Activated CD4-positive, alpha-beta T cell treated with anti-CD3 and anti-CD28 coated beads, Interleukin-2, Interleukin-6, amounts not matched to agents 100 ng/mL and 50 ng/mL, durations not matched to agents 16 hours and 8 hours (primary cell): ENCODE results near the gene POLH.
A peak's percentile ranks its signal among the peaks of the same experiment; 100 is the strongest.
"Not testable (repeated sequence)": the region's sequence is repeated elsewhere in the genome, so short reads cannot be mapped to it uniquely, and the experiment has no call there.

Experiments
- DNase-seq: peaks from one replicate; pipeline ENCODE4 v3.0.0-alpha.2; 2020

Gene POLH

DNA sequence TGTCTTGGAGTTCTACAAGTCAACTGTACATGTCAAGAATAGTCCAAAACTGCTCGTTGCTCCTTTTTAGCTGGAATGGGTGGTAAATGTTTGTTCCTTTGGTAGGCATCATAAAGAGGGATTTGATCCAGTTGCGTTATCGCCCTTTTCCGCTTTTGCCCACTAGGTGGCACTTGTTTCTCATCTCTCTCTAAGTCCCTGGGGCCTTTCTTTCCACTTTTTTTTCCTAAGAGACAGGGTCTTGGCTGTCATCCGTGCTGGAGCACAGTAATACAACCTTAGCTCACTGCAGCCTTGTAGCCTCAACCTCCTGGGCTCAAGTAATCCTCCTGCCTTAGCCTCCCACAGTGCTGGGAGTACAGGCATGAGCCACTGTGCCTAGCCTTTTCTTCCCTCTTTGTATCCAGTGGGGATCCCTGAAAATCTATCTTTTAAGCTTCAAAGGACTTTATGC, 32.4 kb downstream of the POLH start:
- DNase-seq: peak; percentile 65

DNA sequence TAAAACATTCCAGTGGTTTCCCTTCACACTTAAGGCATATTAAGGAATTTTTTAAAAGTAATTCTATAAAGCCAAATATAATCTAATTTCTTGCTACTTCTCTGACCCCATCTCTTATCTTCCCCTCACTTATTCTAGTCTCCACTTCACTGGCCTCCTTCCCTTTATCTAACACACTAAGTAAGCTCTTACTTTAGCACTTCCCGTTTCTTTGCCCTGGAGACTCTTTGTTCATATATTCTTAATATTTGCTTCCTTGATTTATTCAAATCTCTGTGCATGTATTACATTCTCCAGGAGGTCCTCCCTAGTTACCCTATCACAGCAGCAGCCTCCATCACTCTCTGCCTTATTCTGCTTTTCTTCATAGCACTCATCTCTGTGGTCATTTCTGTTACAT, 32.8 kb downstream of the POLH start:
- no peak for DNase-seq

DNA sequence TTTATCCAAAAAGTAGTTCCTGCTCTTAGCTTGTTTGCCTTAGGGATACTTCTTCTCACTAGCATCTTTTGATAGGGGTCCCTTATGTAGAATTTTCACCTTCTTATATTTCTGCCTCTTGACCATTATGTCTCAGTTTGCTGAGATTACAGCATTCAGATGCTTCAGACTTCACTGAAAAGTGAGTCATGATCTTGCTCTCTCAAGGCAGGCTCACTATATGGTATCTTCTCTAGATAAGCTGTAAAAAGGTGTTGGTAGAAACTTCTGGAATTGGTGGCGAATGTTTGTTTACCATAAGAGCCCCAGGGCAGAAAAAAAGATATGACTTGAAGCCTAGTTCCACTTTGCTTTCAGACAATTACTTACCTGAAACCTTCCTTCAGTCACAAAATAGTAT, 33.4 kb downstream of the POLH start:
- no peak for DNase-seq

DNA sequence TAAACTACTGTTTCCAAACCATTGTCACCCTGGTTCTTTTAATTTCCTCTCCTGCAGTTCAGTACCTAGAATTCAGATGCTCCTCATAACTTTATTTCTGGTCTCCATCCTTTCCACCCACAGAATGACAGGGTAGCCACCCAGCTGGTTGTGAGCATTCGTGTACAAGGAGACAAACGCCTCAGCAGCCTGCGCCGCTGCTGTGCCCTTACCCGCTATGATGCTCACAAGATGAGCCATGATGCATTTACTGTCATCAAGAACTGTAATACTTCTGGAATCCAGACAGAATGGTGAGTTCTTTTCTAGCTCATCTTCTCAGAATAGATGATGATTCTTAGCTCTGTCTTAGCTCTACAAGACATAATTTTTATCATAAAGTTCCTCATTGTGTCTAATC, 34.4 kb downstream of the POLH start:
- DNase-seq: no peak

DNA sequence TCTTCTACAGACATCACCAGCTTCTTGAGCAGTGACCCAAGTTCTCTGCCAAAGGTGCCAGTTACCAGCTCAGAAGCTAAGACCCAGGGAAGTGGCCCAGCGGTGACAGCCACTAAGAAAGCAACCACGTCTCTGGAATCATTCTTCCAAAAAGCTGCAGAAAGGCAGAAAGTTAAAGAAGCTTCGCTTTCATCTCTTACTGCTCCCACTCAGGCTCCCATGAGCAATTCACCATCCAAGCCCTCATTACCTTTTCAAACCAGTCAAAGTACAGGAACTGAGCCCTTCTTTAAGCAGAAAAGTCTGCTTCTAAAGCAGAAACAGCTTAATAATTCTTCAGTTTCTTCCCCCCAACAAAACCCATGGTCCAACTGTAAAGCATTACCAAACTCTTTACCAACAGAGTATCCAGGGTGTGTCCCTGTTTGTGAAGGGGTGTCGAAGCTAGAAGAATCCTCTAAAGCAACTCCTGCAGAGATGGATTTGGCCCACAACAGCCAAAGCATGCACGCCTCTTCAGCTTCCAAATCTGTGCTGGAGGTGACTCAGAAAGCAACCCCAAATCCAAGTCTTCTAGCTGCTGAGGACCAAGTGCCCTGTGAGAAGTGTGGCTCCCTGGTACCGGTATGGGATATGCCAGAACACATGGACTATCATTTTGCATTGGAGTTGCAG, 37.9 kb downstream of the POLH start:
- DNase-seq: no peak

DNA sequence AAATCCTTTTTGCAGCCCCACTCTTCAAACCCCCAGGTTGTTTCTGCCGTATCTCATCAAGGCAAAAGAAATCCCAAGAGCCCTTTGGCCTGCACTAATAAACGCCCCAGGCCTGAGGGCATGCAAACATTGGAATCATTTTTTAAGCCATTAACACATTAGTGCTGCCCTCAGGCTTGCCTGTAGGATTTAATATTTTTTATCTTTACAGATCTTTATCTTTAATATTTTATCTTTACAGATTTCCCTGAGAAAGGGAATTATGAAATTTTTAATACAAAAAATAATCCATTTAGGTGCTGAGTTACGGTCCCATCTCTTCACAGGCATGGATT, 38.4 kb downstream of the POLH start:
- DNase-seq: no peak

DNA sequence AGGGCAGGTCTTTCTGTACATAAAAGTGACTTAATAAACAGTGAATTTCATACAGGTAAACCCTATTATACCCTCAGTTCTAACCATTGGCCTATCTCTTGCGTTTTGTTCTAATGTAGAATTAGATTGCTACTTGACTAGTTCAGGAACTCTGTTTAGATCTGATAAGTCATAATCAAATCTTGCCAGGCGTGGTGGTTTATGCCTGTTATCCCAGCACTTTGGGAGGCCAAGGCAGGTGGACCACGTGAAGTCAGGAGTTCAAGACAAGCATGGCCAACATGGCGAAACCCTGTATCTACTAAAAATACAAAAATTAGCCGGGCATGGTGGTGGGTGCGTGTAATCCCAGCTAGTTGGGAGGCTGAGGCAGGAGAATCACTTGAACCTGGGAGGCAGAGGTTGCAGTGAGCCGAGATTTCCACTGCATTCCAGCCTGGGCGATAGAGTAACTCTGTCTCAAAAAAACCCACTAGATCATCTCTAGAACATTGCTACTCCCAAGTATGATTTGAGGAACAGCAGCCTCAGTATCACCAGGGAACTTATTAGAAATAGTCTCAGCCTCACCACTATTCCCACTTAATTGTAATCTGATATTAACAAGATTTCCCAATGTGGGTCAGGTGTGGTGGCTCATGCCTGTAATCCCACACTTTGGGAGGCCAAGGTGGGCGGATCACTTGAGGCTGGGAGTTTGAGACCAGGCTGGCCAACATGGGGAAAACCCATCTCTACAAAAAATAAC, 40.9 kb downstream of the POLH start:
- no peak for DNase-seq

DNA sequence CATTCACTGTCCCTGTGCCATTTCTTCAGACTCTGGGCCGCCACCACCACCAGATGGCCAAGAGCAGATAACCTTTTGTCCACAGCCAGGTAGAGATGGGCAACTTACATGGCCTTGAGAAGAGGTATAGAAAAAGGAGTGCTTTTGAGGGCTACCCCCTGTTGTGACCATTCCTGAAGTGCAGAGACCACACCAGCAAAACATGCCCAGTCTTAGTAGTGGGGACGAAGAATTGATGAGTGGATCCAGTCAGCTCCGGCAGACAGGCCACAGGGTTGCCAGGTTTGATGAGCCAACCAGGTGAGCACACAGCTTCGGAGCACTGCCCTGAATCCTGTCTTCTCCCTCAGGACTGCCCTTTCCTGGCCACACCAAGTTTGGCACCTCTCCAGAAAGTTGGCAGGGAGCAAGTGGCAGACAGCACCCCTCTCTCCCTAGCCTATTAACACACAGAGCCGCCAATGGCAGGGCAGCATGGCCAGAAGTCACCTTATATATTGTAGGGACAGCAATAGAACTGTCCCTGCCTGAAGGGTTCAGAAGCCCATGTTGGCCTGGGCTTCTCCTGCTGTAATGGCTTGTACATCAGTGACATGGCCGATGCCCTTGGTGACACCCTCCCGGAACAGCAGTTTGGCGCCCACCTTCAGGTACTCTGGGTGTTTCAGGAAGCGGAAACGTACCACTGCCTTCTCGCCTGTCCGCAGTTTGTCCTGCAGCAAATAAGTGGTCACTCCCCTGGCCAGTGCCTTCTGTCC, 45.3 kb downstream of the POLH start:
- DNase-seq: no peak

DNA sequence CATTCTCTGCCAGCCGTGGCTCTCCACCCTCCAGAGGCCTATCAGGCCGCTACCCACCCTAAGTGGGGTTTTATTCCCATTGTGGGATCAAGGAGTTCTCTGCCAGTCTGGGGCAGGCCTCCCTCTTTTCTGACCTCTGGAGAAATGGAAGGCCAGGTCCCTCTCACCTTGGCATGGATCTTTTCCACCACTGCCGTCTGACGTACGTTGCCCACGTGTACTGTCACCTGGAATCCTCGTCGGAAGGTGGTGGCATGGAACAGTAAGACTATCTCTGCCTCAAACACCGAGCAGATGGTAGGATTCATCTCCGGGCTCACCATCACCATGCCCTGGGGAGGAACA, 45.8 kb downstream of the POLH start:
- no peak for DNase-seq

DNA sequence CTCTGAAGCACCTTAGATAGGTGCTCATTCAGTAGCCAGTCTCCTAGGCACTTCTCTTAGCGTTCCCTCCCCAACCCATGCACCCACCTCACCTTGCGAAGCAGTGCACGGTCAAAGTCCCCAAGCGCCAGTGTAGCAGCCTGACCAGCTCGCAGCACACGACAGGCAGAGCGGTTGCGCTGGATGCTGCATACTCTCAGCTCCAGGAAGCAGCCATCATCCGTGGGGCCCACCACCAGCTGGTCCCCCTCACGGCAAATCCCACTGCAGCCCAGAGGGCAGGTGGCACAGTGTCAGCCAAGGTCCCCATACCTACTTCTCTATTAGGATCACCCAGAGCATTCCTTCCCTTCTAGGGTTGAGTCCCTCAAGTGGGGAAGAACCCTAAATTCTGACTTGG, 46.6 kb downstream of the POLH start:
- DNase-seq: no peak

DNA sequence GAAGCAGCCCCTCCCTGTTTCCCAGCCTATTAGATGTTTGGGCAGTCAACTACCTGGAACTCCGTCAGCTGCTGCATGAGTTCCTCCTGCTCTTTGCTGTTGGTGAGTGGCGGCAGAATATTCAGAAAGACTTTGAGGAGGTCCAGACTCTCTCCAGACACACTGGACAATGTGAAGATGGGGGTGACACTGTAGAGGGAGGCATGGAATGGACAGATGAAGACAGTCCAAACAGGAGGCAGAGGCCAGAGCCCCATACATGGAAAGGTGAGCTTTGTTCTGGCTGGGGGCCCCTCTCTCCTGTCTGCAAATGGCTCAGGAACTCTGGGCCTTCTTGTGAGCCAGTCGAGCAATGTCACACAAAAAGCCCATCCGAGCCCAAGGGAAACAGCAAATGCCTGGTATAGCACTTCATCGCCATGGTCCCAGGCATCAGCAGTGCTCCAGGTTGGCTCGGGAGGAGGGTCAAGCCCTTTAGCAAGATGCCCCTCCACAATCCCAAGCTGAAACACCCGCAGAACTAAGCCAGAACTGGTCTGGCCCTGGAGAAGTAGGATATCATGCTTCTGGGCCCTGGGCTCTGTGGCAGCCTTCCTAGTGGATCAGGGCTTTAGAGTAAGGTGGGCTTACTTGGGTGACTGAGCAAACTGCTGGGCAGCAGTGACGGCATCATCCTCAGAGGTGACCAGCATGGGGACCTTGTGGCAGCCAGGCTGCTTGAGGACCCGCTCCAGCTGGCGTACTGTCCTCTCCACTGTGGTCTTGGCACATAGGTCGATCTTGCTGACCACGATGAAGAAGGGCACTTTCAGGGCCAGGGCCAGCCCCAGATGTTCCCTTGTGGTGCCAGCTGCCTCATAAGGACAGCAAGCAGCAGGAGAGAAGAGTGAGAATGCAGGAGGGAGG, 48.1 kb downstream of the POLH start:
- DNase-seq: no peak

DNA sequence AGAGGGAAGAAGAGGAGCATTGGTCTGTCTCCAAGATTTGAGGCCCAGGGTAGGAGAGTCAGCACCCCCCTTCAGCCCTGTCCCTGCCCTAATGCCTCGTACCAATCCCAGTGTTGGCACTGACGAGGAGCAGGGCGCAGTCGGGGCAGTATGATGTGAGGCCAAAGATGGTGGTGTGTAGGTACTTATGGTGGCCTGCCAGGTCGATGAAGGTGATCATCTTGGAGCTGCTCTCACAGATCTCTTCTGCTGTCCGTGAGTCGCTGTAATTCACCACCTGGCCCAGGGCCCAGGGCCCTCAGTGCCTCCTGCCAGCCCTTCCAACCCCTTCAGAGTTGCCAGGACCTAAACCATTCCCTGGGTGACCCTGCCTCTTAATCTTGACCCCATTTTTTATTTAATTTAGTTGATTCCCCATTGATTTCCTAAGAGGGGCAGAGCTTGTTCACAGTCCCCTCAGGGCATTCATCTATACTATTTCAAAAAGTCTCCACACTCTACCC, 48.9 kb downstream of the POLH start:
- DNase-seq: no peak

DNA sequence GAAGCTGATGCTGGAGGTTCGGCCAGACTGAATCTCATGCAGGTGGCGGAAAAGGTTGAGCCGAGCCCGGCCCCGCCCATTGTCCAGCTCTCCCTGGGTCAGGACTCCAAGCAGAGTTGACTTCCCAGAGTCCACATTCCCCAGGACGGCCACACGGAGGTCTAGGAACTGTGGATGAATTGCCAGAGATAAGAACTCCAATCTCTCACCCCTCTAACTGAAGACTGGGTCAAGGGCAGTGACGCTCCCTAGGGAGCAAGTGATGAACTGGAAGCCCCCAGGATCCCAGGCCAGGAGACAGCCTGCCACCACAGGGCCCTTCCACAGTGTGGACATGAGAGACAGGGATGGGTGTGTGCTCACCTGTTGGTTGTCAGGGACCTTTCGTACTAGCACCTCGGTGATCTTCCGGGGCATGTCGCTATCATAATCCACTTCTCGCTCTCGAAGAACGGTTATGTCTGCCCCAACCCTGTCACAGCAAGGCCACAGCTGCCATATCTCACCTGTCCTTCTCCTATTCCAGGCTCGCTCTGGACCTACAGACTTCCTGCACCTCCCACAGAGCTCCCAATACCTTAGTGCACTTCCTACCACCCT, 49.5 kb downstream of the POLH start:
- no peak for DNase-seq

DNA sequence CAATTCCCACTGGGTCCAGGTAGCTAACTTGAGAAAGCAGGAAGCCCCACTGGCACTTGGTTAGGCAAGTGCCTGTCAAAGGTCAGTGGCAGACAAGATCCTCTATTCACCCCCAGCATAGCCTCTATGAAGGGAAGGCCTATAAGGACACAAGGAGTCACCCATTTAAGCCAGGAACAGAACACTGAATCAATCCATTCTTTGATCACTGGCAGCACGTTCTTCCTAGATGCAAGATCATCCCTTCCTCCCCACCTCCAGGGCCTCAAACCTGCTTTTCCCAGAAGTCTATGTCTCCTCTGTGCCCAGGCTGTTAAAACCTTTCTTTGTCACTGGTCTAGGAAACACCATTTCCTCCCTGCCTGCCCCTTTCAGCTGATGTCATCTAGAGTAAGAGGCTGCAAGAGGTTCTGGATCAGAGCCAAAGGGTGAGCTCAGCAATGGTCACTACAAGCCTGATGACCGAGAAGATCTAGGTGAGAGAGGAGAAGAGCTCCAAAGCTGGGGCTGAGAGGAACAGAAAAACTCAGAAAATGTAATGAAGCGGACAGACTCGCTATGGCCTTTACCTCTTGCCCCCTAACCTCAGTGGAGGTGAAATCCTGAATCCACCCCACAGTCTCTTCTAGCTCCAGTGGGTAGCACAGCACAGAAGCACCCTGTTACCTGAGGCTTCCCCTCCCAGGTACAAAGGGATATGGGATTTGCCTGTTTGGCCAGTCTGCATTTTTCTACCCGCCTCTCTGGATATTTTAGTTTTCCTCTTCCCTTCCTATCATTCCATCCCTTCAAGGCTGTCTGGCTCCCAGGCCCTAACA, 51.2 kb downstream of the POLH start:
- peak; percentile 42 for DNase-seq

DNA sequence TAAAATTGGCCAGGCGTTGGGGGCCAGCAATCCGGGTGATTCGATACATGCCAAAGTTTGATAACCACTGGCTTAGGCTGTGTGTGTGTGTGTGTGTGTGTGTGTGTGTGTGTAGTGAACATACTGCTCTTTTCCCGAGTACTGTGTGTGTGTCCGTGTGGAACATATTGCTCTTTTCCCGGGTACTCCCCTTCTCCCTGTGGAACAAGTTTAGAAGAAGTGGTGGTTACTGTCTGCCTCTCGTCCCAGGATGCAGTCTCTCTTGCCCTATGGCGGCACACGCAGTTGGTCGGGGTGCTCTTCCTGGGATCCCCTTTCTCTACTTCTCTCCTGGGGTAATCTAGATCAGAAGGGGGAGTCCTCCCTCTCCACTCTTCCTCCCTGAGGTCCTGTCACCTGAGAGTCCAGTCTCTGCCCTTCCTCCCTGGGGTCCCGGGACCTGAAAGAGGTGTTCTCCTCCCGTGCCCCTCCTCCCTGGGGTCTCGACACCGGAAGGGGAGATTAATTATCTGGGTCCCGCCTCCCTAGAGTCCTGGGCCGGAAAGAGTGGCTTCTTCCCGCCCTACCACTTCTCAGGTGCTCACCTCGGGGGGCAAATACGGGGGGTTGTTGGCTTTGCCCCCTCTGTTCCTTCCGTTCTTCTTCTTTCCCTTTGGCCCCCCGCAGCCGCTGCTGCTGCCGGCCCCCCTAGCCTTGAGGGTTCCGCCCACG, 52.6 kb downstream of the POLH start:
- peak; percentile 72 for DNase-seq

DNA sequence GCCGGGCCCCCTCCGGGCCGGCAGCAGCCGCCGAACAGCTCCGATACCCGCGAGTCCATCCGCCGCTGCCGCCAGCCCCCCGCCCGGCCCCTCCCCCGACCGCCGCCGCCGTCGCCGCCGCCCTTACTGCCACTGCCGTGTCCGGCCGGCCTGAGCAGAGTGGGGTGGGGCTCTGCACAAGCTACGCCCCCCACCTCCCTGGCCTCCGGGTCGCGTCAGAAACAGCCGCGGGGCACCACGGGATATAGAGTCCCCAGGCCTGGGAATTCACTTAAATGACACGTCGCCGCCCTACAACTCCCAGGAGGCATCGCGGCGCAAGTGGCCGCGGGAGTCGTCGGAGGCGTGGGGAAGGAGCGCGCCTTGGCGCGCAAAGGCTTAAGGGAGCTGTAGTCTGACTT, 53.1 kb downstream of the POLH start, which contains the start of gene GTPBP2:
Gene GTPBP2, minus strand, starts transcription at position 161 of the 401 bp plus-strand sequence. Its CDS starts 102 bp downstream, at position 59.
- peak; percentile 99 for DNase-seq

DNA sequence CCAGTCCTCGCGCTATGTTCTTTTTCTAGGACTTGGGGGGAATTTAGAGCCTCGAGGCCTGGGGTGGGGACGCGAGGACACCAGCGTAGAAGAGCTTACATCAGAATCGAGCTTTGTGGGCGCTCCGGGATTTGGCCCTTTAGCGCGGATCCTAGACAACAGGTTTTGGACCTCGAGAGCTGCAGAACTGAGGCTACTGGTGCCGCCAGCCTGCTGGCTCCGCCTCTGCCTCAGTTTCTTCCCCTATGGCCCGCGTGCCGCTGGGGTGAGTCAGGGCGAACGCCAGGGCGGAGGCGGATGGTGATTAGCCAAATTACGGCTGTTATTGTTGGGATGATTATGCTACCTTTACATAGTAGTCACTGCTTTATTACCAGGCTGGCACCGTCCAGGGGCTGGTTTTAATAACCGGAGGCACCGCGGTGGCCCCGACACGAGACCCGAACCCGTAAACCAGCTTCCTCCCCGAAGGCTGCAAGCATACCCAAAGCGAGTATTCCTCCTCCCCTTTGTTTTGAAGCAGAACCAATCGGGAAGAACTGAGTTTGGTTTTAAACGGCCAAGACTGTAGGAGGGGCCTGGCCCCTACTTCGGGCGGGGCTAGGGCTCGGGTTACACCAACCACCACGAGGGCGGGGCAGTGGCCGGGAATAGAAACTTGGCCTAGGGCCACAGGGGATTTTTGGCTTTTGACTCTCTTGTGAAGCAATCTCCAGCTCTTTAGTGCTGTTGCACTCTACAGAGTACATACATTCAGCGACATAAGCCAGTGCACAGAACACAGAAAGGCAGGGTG, 53.7 kb downstream of the POLH start:
- peak; percentile 95 for DNase-seq

DNA sequence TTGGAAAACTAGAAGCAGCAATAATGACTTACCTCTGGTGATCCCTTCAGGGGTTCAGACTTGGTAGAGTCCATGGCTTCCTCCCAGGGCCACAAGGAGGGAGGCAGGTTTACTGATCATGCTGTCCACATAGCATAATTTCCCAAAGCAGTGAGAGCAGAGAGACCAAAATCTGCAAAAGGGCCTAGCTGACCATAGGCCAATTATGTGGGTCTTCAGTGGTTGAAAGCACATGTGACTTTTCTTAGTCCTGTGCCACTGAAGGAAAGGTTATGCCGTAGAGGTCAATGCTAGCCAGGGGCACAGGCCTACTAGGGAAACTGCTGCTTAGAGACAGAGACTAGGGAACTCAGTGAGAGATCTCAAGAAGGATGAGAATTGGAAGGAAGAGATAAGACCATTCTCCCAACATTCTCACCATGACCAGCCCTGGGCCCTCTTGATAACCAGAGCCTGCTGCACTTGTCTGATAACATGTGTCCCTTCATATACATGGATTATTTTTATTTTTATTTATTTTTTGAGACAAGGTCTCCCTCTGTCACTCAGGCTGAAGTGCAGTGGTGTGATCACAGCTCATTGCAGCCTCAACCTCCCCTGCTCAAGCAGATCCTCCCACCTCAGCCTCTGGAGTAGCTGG, 55.1 kb downstream of the POLH start:
- DNase-seq: no peak

DNA sequence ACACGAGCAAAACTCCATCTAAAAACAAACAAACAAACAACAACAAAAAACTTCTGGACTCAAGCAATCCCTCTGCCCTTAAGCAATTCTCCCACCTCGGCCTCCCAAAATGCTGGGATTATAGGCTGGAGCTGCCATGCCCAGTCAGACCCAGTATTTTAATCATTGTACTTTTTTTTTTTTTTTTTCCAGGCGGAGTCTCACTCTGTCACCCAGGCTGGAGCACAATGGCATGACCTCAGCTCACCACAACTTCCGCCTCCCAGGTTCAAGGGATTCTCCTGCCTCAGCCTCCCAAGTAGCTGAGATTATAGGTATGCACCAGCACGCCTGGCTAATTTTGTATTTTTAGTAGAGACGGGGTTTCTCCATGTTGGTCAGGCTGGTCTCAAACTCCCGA, 57.0 kb downstream of the POLH start:
- DNase-seq: not testable (repeated sequence)
